NCI-H2107 treated with DMSO at 0.1 percent for 48 hours (cell line): Measurements from ENCODE around the gene MYO5B.
"Not testable (repeated sequence)": the region's sequence is repeated elsewhere in the genome, so short reads cannot be mapped to it uniquely, and the experiment has no call there.

ENCODE experiments used
- DNase-seq: peaks from one replicate; lab custom pipeline; 2025; ENCODE audit not compliant: unreplicated experiment; lab: John Stamatoyannopoulos, UW

The MYO5B gene

GRCh38 chr18:49811151-49811938, 383.6 kb downstream of the MYO5B start:
- peak; percentile 54 for DNase-seq

DNA sequence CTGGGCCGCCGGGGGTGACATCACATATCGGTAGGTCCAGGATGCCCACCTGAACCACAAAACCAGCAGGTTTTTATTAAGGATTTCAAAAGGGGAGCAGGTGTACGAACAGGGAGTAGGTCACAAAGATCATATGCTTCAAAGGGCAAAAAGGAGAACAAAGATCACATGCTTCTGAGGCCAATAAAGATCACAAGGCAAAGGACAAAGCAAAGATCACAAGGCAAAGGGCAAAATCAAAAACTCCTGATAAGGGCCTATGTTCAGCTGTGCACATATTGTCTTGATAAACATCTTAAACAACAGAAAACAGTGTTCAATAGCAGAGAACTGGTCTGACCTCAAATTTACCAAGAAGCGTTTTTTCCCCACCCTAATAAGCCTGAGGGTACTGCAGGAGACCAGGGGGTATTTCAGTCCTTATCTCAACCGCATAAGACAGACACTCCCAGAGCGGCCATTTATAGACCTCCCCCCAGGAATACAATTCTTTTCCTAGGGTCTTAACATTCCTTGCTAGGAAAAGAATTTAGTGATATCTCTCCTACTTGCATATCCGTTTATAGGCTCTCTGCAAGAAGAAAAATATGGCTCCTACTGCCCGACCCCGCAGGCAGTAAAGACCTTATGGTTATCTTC, 386.3 kb downstream of the MYO5B start:
- DNase-seq: not testable (repeated sequence)

GRCh38 chr18:49804096-49804495, 390.9 kb downstream of the MYO5B start:
- no peak for DNase-seq

- DNase-seq: no peak
Measured at GRCh38 chr18:49802623-49803022, 392.3 kb downstream of the MYO5B start.

DNA sequence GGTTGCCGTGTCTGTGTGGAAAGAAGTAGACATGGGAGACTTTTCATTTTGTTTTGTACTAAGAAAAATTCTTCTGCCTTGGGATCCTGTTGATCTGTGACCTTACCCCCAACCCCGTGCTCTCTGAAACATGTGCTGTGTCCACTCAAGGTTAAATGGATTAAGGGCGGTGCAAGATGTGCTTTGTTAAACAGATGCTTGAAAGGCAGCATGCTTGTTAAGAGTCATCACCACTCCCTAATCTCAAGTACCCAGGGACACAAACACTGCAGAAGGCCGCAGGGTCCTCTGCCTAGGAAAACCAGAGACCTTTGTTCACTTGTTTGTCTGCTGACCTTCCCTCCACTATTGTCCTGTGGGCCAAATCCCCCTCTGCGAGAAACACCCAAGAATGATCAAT, 394.5 kb downstream of the MYO5B start:
- DNase-seq: not testable (repeated sequence)

DNA sequence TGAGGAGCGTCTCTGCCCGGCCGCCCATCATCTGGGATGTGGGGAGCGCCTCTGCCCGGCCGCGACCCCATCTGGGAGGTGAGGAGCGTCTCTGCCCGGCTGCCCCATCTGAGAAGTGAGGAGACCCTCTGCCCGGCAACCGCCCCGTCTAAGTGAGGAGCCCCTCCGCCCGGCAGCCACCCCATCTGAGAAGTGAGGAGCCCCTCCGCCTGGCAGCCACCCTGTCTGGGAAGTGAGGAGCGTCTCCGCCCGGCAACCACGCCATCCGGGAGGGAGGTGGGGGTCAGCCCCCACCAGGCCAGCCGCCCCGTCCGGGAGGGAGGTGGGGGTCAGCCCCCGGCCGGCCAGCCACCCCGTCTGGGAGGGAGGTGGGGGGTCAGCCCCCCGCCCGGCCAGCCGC, 395.1 kb downstream of the MYO5B start:
- not testable (repeated sequence) for DNase-seq

GRCh38 chr18:49798001-49798400, 396.9 kb downstream of the MYO5B start:
- DNase-seq: no peak

- DNase-seq: no peak
Measured at GRCh38 chr18:49795612-49796552, 399.1 kb downstream of the MYO5B start.

DNA sequence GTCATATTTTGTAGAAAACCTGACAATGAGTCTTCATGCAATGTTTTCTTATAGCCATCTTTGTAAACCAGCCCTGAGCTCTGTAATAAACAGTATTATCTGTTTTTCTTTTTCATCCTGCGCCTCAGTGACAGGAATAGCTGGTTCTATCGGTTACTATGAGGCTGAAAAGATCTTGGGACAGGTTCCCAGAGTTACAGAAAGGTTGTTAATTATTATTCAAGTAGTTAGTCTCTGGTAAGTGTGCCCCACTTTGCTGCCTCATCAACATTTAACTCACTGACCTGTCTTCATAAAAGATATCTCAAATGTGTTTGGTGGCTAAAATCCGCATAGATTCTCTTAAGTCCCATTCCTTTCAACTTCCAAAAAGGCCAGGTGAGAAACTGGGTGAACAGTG, 400.2 kb downstream of the MYO5B start:
- DNase-seq: no peak

- not testable (repeated sequence) for DNase-seq
Measured at GRCh38 chr18:49789560-49790134, 405.3 kb downstream of the MYO5B start.

DNA sequence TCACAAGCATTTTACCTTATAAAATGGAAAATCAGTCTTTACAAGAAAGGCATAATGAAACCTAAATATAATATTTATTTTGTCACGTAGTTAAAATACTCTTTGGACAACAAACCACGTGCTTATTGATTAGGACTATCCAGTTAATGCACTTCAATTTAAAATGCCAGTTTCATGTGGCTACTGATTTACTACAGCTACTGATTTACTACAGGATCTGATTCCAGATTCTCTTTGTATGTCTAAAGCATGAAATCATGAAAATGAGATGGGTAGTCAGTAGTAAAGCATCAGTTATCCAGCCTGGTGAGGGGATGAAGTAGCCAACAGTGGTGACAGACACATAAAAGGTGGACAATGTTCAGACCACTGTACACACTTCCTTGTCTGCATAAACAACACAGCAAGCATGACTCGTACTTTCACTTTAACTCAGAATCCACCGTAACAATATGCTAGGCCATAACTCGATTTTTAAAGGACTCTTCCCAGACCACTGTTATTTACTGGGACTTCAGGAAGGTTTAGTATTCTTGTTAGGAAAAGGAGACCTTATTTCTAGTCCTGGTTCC, 406.5 kb downstream of the MYO5B start:
- no peak for DNase-seq

DNA sequence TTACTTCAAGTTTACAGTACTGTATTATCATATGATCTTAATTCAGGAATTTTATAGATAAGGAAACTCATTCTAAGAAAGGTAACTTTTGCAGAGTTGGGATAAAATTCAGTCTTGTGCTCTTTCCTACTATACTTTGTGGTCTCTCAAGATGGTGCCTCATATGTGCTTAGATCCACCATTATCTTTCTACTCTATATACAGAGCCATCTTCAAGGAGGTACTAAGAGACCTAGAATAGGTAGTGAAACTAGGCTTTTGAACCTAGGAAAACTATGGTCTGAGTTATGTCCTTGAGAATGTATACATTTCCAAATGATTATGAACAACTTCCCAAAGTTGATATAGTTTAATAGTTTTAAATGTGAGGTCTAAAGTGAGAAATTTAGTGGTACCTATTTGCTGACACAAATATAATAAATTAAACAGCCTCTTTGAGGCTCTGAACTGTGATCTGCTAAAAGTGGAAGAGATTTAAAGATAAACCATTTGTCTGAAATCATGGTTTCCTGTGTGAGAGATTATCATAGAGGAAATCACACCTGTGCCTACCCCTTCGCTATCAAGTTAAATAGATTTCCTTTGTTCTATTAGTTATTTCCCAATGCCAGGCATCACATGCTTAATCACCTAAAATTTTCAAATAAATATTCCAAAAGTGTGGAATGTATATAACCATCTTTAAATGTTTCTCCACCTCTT, 408.8 kb downstream of the MYO5B start:
- DNase-seq: no peak

- no peak for DNase-seq
Measured at GRCh38 chr18:49784427-49785185, 410.3 kb downstream of the MYO5B start.

- not testable (repeated sequence) for DNase-seq
Measured at GRCh38 chr18:49783631-49784030, 411.3 kb downstream of the MYO5B start.

- DNase-seq: peak; percentile 81
Measured at GRCh38 chr18:49778826-49779465, 416.0 kb downstream of the MYO5B start.
